ENCODE data around the gene DHX29.

GRCh38 chr5:55225346-55225745, 82.1 kb downstream of the DHX29 start:
- TF ChIP-seq CTCF (optimal IDR thresholded peaks at IDR 0.05 in 1 of 3, IDR thresholded peaks at IDR 0.05 in 1 of 3, conservative IDR thresholded peaks at IDR 0.05 in 1 of 3; ENCODE audit: extremely low read depth in 1 of 3, insufficient read depth in 2 of 3, low read length in 3 of 3) (no peak), EZH2 (IDR thresholded peaks at IDR 0.05; ENCODE audit: low read length) (no peak)
